T-helper 1 cell treated with Interleukin-12 subunit alpha and Interleukin-12 subunit beta and Interleukin-4 antibody, amounts not matched to agents 30 ng/mL and 1 ng/mL, for 36 hours (primary cell): ENCODE measurements around the gene NUDT22. TPM values are rescaled to one million over a fixed set of nuclear protein-coding genes. Genes with fewer than 3 reads are reported as not detected.

Source experiments
- intact Hi-C: fragments of 100-400 bp; cut with micrococcal nuclease; formaldehyde crosslinking; loops from one replicate; pipeline ENCODE4 v1.15.1; 2024
- total RNA-seq: library from RNA; stranded (reverse); gene quantifications from 2 replicates; pipeline ENCODE4 v1.2.3, GENCODE V29; 2022

NUDT22 gene
- total RNA-seq, 1 donor from 2014 or later, result 81.5 TPM

DNA sequence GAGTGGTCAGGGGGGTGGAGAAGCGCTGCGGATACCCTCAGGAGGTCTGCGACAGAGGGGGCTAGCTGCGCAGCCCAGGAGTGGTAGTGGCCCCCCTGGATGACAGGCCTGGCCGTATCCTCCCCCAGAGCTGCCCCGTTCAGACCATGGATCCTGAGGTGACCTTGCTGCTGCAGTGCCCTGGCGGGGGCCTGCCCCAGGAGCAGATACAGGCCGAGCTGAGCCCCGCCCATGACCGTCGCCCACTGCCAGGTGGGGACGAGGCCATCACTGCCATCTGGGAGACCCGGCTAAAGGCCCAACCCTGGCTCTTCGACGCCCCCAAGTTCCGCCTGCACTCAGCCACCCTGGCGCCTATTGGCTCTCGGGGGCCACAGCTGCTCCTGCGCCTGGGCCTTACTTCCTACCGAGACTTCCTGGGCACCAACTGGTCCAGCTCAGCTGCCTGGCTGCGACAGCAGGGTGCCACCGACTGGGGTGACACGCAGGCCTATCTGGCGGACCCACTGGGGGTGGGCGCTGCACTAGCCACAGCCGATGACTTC is 505 bp downstream of the NUDT22 start:
- intact Hi-C loops, result loop anchor here (1.0 kb wide), 4 partner anchors 14 to 44 kb away; no protein-coding TSS in a partner anchor

DNA sequence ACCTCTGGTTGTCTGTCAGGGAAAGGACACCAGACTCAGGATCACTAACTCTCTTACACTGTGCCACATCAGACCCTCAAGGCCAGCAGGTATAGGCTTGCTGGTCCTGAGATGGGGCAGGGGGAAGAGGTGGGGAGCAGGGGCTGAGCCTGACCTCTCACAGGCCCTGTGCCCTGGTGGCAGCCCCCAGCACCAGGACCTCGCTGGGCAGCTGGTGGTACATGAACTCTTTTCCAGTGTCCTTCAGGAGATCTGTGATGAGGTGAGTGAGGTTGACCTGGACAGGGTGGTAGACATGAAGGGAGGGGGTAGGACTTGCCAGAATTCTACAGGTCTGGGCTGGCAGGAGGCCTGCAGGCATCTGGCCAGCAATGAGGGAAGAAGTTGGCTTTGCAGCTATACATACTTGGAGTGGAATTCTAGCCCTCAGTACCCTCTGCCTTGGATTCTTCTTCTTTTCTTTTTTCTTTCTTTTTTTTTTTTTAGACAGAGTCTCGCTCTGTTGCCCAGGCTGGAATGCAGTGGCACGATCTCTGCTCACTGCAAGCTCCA is 1.4 kb downstream of the NUDT22 start:
- intact Hi-C loops, result no loop called here

DNA sequence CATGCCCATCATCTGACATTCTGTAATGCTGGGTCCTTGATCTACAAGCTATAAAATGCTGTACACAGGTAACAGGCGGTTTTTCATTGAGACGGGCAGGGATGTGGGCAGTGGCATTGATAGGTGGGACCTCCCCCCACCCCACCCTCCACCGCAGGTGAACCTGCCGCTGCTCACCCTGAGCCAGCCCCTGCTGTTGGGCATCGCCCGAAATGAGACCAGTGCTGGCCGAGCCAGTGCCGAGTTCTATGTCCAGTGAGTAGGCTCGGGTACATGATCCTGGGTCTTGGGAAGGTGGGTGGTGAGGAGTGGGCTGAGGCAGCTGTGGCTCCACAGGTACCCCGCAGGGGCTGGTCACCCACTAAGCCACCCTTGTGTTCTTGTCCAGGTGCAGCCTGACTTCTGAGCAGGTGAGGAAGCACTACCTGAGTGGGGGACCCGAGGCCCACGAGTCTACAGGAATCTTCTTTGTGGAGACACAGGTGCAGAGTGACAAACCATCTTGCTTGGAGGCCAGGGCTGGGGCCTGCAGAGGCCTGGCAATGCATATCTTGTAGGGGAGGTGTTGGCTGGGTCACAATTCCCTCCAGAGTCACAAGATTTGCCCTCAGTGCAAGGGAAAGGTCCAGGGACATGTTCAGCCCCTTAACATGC is 3.1 kb downstream of the NUDT22 start:
- intact Hi-C loops, result no loop called here

DNA sequence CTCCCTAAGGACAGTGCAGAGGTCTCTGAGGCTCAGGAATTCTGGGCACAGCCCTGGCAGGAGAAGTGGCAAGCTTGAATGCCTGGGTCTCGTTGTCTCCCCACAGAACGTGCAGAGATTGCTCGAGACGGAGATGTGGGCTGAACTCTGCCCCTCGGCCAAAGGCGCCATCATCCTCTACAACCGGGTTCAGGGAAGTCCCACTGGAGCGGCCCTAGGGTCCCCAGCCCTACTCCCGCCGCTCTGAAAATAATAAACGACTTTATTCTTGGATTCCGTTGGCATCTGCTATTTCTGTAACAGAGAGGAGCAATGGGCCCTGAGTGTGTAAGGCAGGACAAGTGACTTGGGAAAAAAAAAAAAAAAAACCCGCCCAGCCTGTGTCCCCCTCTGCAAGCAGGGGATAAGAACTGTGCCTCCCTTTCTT is 3.7 kb downstream of the NUDT22 start:
- intact Hi-C loops, result loop anchor here (1.0 to 5.0 kb wide), 7 partner anchors 12 to 547 kb away; partner anchors contain the start of genes ESRRA, FKBP2, PPP1R14B and RTN3

DNA sequence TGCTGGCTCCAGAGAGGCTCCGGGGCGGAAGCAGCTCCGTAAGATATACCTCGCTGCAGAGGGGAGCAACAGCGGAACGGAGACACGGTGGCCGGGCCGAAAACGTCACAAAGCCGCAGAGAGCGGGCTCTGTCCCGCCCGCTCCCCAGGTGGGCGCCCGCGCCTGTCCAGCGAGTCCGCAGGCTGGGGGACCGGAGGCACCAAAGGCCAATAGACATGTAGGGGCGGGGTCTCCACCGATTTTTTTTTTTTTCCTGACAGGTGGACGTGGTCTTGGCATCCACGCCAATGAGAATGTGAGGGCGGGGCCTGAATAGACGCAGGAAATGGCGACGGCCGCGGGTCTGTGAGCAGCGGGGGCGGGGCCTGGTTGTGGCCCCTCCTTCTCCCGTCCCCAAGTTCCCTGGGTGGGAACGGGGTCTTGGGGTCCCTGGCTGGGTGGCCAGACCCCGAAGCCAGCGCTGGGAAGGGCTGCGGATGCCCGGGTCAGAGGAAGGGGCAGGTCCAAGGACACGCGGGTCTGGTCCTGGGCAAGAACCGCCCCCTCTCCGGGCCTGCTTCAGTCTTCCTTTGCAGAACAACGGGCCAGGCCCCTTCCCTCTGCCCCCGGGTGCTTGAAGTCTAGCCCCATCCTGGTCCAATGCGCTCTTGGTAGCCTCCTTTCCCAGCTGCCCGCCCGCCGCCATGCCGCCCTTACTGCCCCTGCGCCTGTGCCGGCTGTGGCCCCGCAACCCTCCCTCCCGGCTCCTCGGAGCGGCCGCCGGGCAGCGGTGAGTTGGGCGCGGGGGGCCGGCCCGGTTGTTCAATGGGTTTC is 4.3 kb downstream of the NUDT22 start, which contains the start of gene DNAJC4:
TSS of gene DNAJC4 (plus strand) at position 378 of the 814 bp plus-strand sequence. CDS start at position 685, 307 bp downstream.
- intact Hi-C loops, result loop anchor here (1.0 to 5.0 kb wide), 7 partner anchors 11 to 548 kb away; partner anchors contain the start of genes ESRRA, FKBP2, PPP1R14B and RTN3

DNA sequence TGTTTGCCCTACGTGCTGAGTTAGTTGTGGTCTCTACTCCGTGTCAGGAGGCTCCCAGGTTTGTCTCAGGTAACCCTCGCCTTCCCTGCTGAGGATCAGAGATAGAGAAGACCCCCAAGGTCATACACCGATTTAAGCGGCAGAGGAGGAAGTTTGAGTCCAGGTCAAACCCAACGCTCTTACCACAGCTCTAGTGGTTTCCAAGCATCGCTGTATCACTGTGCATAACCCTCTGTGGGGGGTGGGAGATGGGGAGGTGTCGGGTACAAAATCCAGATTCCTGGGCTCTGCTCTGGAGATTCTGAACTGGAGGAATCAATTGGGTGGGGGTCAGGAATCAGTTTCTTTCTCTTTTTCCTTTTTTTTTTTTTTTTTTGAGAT is 4.9 kb downstream of the NUDT22 start:
- intact Hi-C loops, result loop anchor here (1.0 to 5.0 kb wide), 7 partner anchors 10 to 549 kb away; partner anchors contain the start of genes ESRRA, FKBP2, PPP1R14B and RTN3

DNA sequence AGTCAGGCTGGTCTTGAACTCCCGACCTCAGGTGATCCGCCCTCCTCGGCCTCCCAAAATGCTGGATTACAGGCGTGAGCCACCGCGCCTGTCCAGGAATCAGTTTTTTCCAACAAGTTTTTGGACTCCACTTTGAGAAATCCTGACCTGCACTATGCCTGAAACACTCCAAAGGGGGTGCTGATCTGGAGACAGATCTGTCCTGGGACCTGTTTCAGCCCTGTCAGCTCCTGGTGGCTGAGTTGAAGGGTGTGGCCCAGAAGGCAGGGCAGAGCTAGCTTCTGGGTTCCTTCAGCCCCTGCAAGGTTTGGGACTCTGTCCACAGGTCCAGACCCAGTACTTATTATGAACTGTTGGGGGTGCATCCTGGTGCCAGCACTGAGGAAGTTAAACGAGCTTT is 5.5 kb downstream of the NUDT22 start:
- intact Hi-C loops, result loop anchor here (5.0 kb wide), 1 partner anchor 549 kb away; the partner anchor contains the start of gene RTN3

DNA sequence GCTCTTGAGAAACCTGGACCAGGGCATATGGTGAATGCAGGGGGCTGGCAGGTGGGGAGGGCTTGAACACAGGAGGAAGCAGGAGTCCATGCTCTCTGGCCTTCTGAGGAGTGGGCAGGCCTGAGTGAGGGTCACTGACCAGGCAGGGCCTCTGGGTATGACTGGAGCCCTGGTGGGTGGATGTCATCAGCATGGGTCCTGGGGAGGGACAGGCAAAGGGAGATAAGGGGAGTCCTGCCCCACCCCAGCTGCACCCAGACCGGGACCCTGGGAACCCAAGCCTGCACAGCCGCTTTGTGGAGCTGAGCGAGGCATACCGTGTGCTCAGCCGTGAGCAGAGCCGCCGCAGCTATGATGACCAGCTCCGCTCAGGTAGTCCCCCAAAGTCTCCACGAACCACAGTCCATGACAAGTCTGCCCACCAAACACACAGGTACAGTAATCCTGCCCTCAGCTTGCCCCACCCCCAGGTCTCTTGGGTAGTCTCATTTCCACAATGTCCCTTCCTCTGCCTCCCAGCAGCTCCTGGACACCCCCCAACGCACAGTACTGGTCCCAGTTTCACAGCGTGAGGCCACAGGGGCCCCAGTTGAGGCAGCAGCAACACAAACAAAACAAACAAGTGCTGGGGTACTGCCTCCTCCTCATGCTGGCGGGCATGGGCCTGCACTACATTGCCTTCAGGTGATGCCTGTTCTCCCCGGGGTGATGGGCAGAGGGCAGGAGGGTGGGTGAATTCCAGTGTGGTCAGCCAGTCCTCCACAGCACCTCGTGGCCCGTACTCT is 6.3 kb downstream of the NUDT22 start:
- intact Hi-C loops, result loop anchor here (5.0 kb wide), 1 partner anchor 550 kb away; the partner anchor contains the start of gene RTN3

DNA sequence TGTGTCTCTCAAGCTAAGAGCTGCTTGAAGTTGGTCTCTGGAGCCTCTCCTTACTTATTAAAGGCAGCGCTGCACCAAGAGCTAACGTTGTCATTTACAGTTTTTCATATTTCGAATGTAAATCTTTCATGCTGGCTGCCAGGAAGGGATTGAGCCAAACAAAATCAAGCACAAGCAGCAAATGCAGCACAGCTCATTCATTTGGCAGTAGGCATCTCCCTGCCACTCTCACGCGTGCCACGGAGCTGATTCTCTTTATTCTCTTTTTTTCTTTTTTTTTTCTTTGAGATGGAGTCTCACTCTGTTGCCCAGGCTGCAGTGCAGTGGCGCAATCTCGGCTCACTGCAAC is 6.9 kb downstream of the NUDT22 start:
- intact Hi-C loops, result loop anchor here (5.0 kb wide), 1 partner anchor 551 kb away; the partner anchor contains the start of gene RTN3

DNA sequence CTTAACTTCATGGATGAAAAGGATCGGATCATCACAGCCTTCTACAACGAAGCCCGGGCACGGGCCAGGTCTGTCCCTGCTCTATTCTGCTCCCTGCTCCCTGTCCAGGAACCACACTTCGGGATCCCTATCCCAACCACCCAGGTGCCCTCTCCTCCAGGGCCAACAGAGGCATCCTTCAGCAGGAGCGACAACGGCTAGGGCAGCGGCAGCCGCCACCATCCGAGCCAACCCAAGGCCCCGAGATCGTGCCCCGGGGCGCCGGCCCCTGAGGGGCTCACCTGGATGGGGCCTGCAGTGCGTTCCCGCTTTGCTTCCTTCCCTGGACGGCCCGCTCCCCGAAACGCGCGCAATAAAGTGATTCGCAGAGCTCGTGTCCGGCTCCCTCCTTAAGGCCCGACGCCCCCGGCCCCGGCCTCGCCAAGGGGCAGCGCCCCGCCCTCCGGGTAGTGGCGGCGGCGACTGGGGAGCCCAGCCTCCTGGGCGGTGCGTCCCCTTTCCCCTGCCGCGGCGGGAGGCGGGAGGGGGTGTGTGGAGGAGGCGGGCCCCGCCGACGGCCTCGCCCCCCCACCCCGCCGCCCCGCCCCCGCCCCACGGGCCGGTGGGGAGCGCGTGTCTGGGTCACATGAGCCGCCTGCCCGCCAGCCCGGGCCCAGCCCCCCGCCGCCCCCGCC is 8.0 kb downstream of the NUDT22 start, which contains the start of gene VEGFB:
TSS of gene VEGFB (plus strand) at position 672 of the 674 bp plus-strand sequence. CDS start 250 bp downstream, outside the sequence.
- intact Hi-C loops, result loop anchor here (5.0 kb wide), 1 partner anchor 552 kb away; the partner anchor contains the start of gene RTN3

DNA sequence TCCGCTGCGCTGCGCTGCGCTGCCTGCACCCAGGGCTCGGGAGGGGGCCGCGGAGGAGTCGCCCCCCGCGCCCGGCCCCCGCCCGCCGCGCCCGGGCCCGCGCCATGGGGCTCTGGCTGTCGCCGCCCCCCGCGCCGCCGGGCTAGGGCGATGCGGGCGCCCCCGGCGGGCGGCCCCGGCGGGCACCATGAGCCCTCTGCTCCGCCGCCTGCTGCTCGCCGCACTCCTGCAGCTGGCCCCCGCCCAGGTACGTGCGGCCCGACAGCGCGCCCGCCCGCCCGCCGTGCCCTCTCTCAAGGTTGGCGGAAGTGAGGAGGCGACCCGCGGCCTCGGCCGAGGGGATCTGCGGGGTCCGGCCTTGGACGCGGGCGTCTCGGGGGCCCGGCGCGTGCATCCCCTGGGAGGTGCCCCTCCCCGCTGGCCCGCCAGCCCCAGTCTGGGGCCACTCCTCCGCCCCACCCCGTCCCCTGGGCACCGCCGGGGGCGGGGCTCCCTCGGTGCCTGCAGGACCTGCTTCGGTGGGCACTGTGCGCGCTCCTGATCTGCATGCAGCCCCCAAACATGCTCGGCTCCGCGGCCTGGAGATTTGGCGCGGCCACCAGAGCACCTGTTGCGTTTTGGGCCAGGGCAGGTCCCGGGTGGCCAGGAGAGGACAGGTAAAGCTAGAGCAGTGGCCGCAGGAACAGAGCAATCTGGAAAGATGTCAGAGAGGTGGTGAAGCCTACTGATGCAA is 8.7 kb downstream of the NUDT22 start:
- intact Hi-C loops, result loop anchor here (5.0 kb wide), 1 partner anchor 553 kb away; the partner anchor contains the start of gene RTN3

DNA sequence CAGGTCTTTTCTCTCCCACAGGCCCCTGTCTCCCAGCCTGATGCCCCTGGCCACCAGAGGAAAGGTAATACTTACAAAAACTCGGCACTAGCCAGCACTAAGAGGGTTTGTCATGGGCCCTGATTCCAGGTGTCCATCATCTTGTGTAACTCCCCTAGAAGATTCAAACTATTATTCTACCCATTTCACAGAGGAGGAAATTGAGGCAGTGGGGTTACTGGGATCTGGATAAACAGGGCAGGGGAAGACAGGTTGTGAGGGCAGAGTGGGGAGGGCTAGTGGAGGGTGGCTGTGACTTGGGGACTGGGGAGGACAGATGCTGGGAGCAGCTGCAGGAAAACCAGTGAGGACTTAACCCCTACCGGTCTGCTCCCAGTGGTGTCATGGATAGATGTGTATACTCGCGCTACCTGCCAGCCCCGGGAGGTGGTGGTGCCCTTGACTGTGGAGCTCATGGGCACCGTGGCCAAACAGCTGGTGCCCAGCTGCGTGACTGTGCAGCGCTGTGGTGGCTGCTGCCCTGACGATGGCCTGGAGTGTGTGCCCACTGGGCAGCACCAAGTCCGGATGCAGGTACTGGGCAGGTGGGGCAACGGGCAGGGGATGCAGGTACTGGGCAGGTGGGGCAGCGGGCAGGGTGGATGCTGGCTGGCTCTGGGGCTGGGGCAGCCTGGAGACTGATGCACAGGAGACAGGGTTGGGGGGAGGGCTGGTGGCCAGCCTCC is 9.5 kb downstream of the NUDT22 start:
- intact Hi-C loops, result no loop called here

DNA sequence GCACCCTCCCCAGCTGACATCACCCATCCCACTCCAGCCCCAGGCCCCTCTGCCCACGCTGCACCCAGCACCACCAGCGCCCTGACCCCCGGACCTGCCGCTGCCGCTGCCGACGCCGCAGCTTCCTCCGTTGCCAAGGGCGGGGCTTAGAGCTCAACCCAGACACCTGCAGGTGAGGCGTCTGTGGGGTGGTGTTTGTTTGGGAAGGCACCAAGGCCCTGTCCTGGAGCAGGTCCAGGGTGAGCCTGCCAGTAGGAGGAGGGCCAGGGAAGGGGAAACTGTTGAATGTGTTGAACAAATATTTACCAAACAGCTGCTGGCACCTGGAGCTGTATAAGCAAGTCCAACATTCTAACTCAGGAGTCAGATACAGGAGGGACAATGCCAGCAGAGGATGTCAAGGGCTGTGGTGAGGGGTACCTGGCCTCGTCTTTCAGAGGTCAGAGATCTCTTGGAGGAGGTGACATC is 11.4 kb downstream of the NUDT22 start:
- intact Hi-C loops, result no loop called here

DNA sequence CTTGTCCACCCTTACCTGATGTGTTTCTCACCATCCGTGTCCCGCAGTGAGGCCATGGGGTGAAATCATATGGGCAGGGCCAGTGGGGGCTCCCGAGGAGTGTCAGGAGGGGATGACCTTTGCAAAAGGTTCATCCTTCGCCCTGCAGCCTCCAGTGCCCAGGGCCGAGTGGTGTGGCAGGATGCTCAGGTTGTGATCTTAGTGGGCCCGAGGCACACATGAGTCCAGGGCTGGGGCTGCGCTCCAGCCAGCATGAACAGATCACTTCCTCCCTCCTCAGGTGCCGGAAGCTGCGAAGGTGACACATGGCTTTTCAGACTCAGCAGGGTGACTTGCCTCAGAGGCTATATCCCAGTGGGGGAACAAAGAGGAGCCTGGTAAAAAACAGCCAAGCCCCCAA is 12.0 kb downstream of the NUDT22 start:
- intact Hi-C loops, result no loop called here

DNA sequence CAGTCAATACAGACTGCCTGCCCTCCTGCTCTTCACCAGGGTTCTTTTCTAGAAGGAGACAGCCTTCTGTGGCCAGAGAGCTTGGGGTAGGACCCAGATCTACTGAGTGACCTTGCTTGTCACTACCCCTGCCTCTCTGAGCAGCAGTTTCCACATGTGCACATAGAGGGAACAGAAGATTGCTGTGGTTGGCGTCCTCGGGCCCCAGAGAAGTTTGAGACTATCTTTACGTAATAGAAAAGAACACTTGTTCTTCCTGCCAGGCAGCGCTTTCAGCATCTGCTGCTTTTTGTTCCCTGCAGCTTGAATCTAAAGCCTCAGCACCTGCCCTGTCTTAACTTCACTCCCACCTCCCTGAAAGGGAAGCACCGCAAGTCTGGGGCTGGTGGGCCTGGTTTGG is 12.9 kb downstream of the NUDT22 start:
- intact Hi-C loops, result no loop called here

DNA sequence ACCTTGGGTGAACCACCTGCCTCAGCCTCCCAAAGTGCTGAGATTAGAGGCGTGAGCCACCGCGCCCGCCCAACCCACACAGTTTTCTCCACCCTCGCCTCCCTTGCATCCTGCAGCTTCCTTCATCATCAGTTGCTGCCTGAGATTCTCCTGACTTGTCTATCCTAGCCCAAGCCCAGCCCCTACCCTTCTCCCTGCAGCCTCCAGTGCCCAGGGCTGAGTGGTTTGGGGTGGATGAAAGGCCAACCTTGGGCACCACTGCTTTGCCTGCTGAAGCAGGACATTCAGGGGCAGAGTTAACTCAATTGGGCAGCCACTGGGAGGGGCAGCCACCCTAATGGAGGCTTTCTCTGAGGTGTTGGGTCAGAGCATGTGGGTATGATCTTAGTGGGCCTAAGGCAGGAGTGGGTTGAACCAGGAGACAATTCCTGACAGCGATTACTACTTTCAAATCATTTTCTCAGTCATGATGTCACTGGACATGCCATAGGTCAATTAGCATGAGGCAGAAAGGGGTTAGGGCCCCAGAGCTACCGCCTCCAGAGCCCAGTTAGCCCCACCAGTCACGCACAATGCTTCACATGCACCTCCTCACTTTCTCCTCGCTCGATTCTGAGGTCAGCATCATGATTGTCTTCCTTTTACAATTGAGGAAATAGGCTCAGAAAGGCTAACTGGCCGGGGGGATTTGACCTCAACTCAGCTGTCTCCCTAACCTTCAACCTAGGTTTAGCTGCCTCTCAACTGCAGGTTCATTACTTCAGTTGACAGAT is 13.8 kb downstream of the NUDT22 start:
- intact Hi-C loops, result loop anchor here (1.0 to 2.0 kb wide), 2 partner anchors 14 to 101 kb away; partner anchors contain the start of genes CCDC88B, NUDT22 and TRPT1
